NCI-H2227 (cell line): Measurements from ENCODE around the gene PTGER1.

Experiments used
- DNase-seq: peaks from one replicate; lab custom pipeline; 2025; ENCODE audit not compliant: unreplicated experiment; lab: John Stamatoyannopoulos, UW

PTGER1 gene

DNA sequence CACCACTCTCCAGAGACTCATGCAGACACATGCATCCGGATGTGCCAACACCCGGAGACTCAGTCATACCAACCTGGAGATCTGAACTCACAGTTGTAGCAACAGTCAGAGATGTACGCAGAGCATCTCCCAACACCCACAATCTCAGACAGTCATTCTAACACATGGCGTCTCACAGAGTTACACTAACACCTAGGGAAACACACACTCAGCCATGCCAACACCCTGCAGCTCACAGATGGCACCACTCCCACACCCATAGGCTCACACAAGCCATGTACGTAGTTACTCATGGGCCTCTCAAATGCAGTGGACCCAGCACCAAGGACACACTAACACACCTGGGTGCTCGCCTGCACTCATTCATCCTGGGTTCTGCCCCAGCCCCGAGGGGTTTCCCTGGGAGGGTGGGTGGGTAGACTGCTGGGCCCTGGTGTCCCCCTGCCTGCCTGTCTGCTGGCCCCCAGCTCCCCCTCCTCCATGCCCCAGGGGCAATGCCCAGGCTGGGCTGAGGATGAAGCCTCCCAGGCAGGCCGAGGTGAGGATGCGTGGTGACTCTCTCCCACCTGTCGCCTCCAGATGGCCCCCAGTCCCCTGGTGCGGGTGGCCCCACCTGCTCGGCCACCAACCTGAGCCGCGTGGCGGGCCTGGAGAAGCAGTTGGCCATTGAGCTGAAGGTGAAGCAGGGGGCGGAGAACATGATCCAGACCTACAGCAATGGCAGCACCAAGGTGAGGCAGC is 32.1 kb downstream of the PTGER1 start:
- DNase-seq, result no peak

- no peak for DNase-seq
These were observed 33.9 kb downstream of the PTGER1 start for GRCh38 chr19:14441041-14441938.

DNA sequence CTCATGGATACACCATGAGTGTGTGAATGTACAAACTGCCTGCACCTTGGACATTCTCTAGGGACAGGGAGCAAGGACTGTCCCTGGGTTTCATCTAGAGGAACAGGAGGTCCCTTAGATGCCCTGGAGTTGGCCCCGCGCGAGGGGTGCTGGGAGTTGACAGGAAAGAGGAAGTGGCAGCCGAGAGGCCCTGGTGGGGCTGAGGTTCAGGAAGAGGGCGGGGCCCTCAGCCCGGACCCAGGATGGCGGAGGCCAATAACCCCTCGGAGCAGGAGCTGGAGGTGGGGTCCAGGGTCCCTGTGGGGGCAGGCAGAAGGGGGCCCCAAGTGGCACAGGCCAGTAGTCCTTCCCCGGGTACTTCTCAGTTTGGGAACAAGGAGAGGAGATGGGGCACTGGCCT is 35.1 kb downstream of the PTGER1 start:
- DNase-seq, result no peak

- DNase-seq, result no peak
These were observed 36.1 kb downstream of the PTGER1 start for GRCh38 chr19:14439014-14439413.

GRCh38 chr19:14437578-14438140 is 37.5 kb downstream of the PTGER1 start:
- DNase-seq, result no peak

DNA sequence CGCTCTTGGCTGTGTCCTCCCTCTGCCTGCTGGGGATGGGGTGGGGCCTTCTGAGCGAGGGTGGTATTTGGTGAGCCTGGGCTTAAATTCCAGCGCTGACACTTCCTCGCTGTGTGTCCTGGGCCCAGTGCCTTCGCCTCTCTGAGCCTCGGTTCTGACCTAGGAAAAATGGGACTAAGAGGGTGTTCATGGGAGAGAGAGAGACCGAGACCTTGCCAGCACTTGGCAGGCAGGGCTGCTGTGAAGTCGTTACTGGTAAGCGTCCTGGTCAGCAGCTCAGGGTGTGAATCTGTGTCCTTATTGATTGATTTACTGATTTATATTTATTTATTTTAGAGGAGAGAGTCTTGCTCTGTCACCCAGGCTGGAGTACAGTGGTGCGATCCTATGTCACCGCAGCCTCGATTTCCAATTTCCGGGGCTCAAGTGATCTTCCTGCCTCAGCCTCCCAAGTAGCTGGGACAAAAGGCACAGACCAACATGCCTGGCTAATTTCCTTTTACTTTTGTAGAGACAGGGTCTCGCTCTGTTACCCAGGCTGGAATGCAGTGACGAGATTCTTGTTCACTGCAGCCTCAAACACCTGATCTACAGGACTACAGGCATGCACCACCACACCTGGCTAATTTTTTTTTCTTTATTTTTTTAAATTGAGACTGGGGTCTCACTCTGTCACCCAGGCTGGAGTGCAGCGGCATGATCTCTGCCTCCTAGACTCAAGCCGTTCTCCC is 39.7 kb downstream of the PTGER1 start:
- DNase-seq, result no peak

- no peak for DNase-seq
These were observed 40.4 kb downstream of the PTGER1 start for GRCh38 chr19:14434543-14435319.

GRCh38 chr19:14433554-14434501 is 41.3 kb downstream of the PTGER1 start:
- peak; percentile 25 for DNase-seq

GRCh38 chr19:14432791-14433553 is 42.2 kb downstream of the PTGER1 start, which contains the start of gene PKN1:
TSS of gene PKN1 (plus strand) at chr19:14433306. CDS start at chr19:14433522, 216 bp downstream.
- peak; percentile 69 for DNase-seq

DNA sequence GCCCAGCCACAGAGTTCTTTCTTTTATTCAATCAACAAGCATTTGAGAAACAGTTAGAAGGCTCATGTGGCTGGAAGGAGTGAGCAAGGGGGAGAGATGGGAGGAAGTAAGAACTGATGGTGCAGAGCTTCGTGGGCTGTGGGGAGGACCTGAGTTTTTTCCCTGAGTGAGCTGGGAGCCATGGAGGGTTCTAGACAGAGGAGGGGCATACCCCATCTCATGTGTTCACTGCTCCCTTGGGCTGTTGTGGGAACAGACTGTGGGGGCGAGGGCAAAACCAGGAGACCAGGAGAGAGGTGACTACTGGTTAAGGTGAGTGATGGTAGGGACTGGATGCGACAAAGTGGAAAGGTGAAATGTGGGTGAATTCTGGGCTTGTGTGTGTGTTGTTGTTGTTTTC is 44.4 kb downstream of the PTGER1 start:
- DNase-seq, result no peak

DNA sequence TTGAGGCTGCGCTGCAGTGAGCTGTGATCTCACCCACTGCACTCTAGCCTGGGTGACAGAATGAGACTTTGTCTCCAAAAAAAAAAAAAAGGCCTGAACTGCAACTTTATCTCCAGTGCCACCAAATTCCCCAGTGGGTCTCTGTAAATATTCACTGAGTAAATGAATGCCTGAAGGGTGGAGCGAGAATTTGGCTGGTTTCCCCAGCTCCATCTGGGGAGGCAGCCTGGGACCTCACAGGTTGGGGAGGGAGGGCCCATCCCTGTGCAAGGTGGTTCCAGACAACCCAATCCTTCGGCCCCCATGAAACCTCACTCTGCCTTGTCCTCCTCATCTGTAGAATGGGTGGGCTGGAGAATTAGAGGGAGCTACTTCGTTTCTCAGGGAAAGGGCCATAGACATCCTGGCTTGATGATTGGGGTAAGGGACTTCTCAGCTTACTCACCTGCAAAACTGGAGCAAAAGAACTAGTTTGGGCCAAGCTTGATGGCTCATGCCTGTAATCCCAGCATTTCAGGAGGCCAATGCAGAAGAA is 46.2 kb downstream of the PTGER1 start:
- DNase-seq, result no peak

GRCh38 chr19:14427461-14427860 is 47.7 kb downstream of the PTGER1 start:
- no peak for DNase-seq

GRCh38 chr19:14425696-14426138 is 49.4 kb downstream of the PTGER1 start:
- no peak for DNase-seq
